ENCODE measurements around the gene CABLES2.
"Not testable (repeated sequence)": the region's sequence is repeated elsewhere in the genome, so short reads cannot be mapped to it uniquely, and the experiment has no call there.

CABLES2 gene

GRCh38 chr20:62387933-62388635, 19.0 kb downstream of the CABLES2 start:
- FAIRE-seq: no peak

- FAIRE-seq: no peak
Observed at GRCh38 chr20:62387219-62387913, 19.7 kb downstream of the CABLES2 start.

GRCh38 chr20:62386383-62387218, 20.5 kb downstream of the CABLES2 start, which contains the start of gene RPS21:
Gene RPS21 (plus strand): TSS chr20:62387103. CDS start chr20:62387339, 236 bp downstream.
- FAIRE-seq: no peak

GRCh38 chr20:62382306-62383198, 24.5 kb downstream of the CABLES2 start:
- no peak for FAIRE-seq

GRCh38 chr20:62381842-62382241, 25.2 kb downstream of the CABLES2 start:
- FAIRE-seq: no peak

- FAIRE-seq: no peak
Observed at GRCh38 chr20:62381202-62381797, 25.8 kb downstream of the CABLES2 start.

GRCh38 chr20:62378215-62378614, 28.9 kb downstream of the CABLES2 start:
- no peak for FAIRE-seq

- no peak for FAIRE-seq
Observed at GRCh38 chr20:62377615-62378178, 29.4 kb downstream of the CABLES2 start.

GRCh38 chr20:62377064-62377461, 30.0 kb downstream of the CABLES2 start:
- FAIRE-seq: no peak

GRCh38 chr20:62376112-62377063, 30.7 kb downstream of the CABLES2 start:
- FAIRE-seq: no peak

- FAIRE-seq: no peak
Observed at GRCh38 chr20:62374331-62375152, 32.5 kb downstream of the CABLES2 start.

GRCh38 chr20:62373631-62374179, 33.4 kb downstream of the CABLES2 start:
- not testable (repeated sequence) for FAIRE-seq

- FAIRE-seq: no peak
Observed at GRCh38 chr20:62372042-62372993, 34.8 kb downstream of the CABLES2 start.

- FAIRE-seq: no peak
Observed at GRCh38 chr20:62371588-62372041, 35.5 kb downstream of the CABLES2 start.

GRCh38 chr20:62370807-62371587, 36.1 kb downstream of the CABLES2 start:
- FAIRE-seq: no peak

- no peak for FAIRE-seq
Observed at GRCh38 chr20:62370115-62370806, 36.8 kb downstream of the CABLES2 start.

- FAIRE-seq: no peak
Observed at GRCh38 chr20:62369815-62370114, 37.3 kb downstream of the CABLES2 start.
